H1 (cell line): ENCODE measurements around the gene TMEM225B. TPM values are rescaled to one million over a fixed set of nuclear protein-coding genes. Genes with fewer than 3 reads are reported as not detected.

Source experiments
- CTCF ChIA-PET: fragments of 300-600 bp; sonication (Branson Sonifier 250); formaldehyde crosslinking; loops from one replicate; lab custom pipeline; 2021; ENCODE audit not compliant: partially characterized antibody; lab: Charles Lee
- POLR2A ChIA-PET: fragments of 300-600 bp; sonication (Branson Sonifier 250); formaldehyde crosslinking; loops from one replicate; lab custom pipeline; 2021; ENCODE audit warnings: inconsistent platforms; ENCODE audit not compliant: partially characterized antibody; lab: Charles Lee
- DNase-seq, 2 experiments: peaks; one replicate each; pipeline versions ENCODE4 v3.0.0 to v3.0.0-alpha.2; 2010 to 2022; ENCODE audit warnings: low spot score in 2 of 2, low read depth in 1 of 2, mixed read lengths in 1 of 2
- FAIRE-seq: peaks from 2 replicates; lab custom pipeline; 2011; peaks lifted over from hg19 to GRCh38; lab: Jason Lieb, UNC
- H2AFZ ChIP-seq: 2 replicates; pipeline ENCODE4 v1.8.1; 2012; ENCODE audit warnings: low read length, inconsistent platforms
- H2AK5ac ChIP-seq: 2 replicates; pipeline ENCODE4 v1.6.1; 2013; ENCODE audit warnings: low read depth, low read length
- H2BK120ac ChIP-seq: replicated peaks from 2 replicates; pipeline ENCODE3; 2013; ENCODE audit warnings: low read depth, low read length, inconsistent platforms
- H2BK12ac ChIP-seq: 2 replicates; pipeline ENCODE4 v1.6.1; 2013; ENCODE audit warnings: low read depth, low read length
- H2BK15ac ChIP-seq: 2 replicates; pipeline ENCODE4 v1.6.1; 2013; ENCODE audit warnings: low read length
- H2BK20ac ChIP-seq: 2 replicates; pipeline ENCODE4 v1.6.1; 2013; ENCODE audit warnings: low read length
- H2BK5ac ChIP-seq: 2 replicates; pipeline ENCODE4 v1.6.1; 2013; ENCODE audit warnings: low read depth, low read length
- H3K14ac ChIP-seq: 2 replicates; pipeline ENCODE4 v1.6.1; 2013; ENCODE audit warnings: inconsistent platforms; ENCODE audit not compliant: insufficient read length
- H3K18ac ChIP-seq: 2 replicates; pipeline ENCODE4 v1.6.1; 2013; ENCODE audit warnings: low read length; ENCODE audit errors: extremely low read depth
- H3K23ac ChIP-seq: 2 replicates; pipeline ENCODE4 v1.6.1; 2013; ENCODE audit warnings: inconsistent platforms; ENCODE audit not compliant: insufficient read length
- H3K23me2 ChIP-seq: 2 replicates; pipeline ENCODE4 v1.6.1; 2013; ENCODE audit warnings: low read depth, low read length
- H3K27ac ChIP-seq: 2 replicates; pipeline ENCODE4 v1.6.1; 2011; ENCODE audit warnings: low read depth, low read length, inconsistent platforms
- H3K27me3 ChIP-seq, 4 experiments: replicated peaks in 1 of 4; 1 replicate in 1 of 4; 2 replicates in 3 of 4; pipeline versions ENCODE4 v1.6.1 to v1.8.1; 2011 to 2013; ENCODE audit warnings: low read length in 3 of 4, mild to moderate bottlenecking in 3 of 4, inconsistent platforms in 2 of 4, mixed read lengths in 2 of 4, moderate library complexity in 1 of 4; ENCODE audit not compliant: control insufficient read depth in 3 of 4, insufficient read depth in 3 of 4; ENCODE audit errors: extremely low read depth in 1 of 4
- H3K36me3 ChIP-seq, 4 experiments: 2 replicates each; pipeline versions ENCODE4 v1.6.1 to v1.8.1; 2011 to 2013; ENCODE audit warnings: mild to moderate bottlenecking in 4 of 4, low read length in 3 of 4, moderate library complexity in 2 of 4, control low read depth in 1 of 4, inconsistent platforms in 1 of 4; ENCODE audit not compliant: insufficient read depth in 4 of 4, control insufficient read depth in 2 of 4
- H3K4ac ChIP-seq: replicated peaks from 2 replicates; pipeline ENCODE3; 2013; ENCODE audit warnings: low read length, low read depth, mixed read lengths, inconsistent platforms; ENCODE audit not compliant: insufficient read length
- H3K4me1 ChIP-seq, 4 experiments: replicated peaks in 1 of 4; 1 replicate in 1 of 4; 2 replicates in 3 of 4; pipeline versions ENCODE4 v1.6.1 to v1.8.1; 2011 to 2013; ENCODE audit warnings: low read length in 3 of 4, inconsistent platforms in 2 of 4, mixed read lengths in 1 of 4; ENCODE audit not compliant: insufficient read depth in 4 of 4, control insufficient read depth in 3 of 4
- H3K4me2 ChIP-seq, 2 experiments: 2 replicates each; pipeline versions ENCODE4 v1.6.1 to v1.8.1; 2011 to 2013; ENCODE audit warnings: low read depth in 2 of 2, low read length in 2 of 2, control low read depth in 1 of 2, inconsistent platforms in 1 of 2, mild to moderate bottlenecking in 1 of 2; ENCODE audit not compliant: insufficient read depth in 1 of 2
- H3K4me3 ChIP-seq, 4 experiments: fragments of 200-600, 300-600 bp in 1 of 4; sonication (generic), shearing (Covaris generic), sonication (Bioruptor Twin) in 1 of 4; 2 replicates each; pipeline versions ENCODE4 v1.5.1 to v1.8.1; 2011 to 2016; ENCODE audit warnings: low read length in 4 of 4, low read depth in 3 of 4, control low read depth in 2 of 4, inconsistent platforms in 2 of 4, mild to moderate bottlenecking in 2 of 4, mixed read lengths in 1 of 4, moderate library complexity in 1 of 4; ENCODE audit not compliant: insufficient read depth in 2 of 4; ENCODE audit errors: extremely low read depth in 1 of 4
- H3K56ac ChIP-seq: replicated peaks from 2 replicates; pipeline ENCODE3; 2013; ENCODE audit warnings: low read depth, mild to moderate bottlenecking, mixed read lengths, low read length, inconsistent platforms; ENCODE audit not compliant: insufficient read length
- H3K79me1 ChIP-seq: 2 replicates; pipeline ENCODE4 v1.6.1; 2013; ENCODE audit warnings: low read depth, low read length, control low read depth
- H3K79me2 ChIP-seq, 2 experiments: 2 replicates each; pipeline versions ENCODE4 v1.6.1 to v1.8.1; 2012 to 2013; ENCODE audit warnings: low read length in 2 of 2, mild to moderate bottlenecking in 2 of 2, inconsistent platforms in 1 of 2; ENCODE audit not compliant: insufficient read depth in 2 of 2, control insufficient read depth in 1 of 2
- H3K9ac ChIP-seq, 4 experiments: replicated peaks in 1 of 4; 1 replicate in 1 of 4; 2 replicates in 3 of 4; pipeline versions ENCODE4 v1.6.1 to v1.8.1; 2011 to 2013; ENCODE audit warnings: low read depth in 3 of 4, low read length in 3 of 4, control low read depth in 2 of 4, mild to moderate bottlenecking in 2 of 4, moderate library complexity in 2 of 4, inconsistent platforms in 1 of 4; ENCODE audit errors: extremely low read depth in 1 of 4
- H3K9me3 ChIP-seq, 2 experiments: 2 replicates each; pipeline versions ENCODE4 v1.6.1 to v1.8.1; 2012 to 2013; ENCODE audit warnings: mild to moderate bottlenecking in 2 of 2, moderate library complexity in 2 of 2, control low read depth in 1 of 2, inconsistent platforms in 1 of 2, low read depth in 1 of 2, low read length in 1 of 2, mixed read lengths in 1 of 2; ENCODE audit not compliant: insufficient read depth in 2 of 2
- H4K20me1 ChIP-seq, 2 experiments: replicated peaks in 1 of 2; 2 replicates each; pipeline versions ENCODE3 to v1.8.1; 2011 to 2013; ENCODE audit warnings: inconsistent platforms in 2 of 2, low read length in 2 of 2, mild to moderate bottlenecking in 1 of 2; ENCODE audit not compliant: insufficient read depth in 2 of 2, control insufficient read depth in 1 of 2
- H4K5ac ChIP-seq: 2 replicates; pipeline ENCODE4 v1.6.1; 2013; ENCODE audit warnings: low read length, low read depth, mixed read lengths, inconsistent platforms; ENCODE audit not compliant: insufficient read length
- H4K8ac ChIP-seq: 2 replicates; pipeline ENCODE4 v1.8.0; 2013; ENCODE audit warnings: mild to moderate bottlenecking, moderate library complexity, low read length, inconsistent platforms; ENCODE audit not compliant: insufficient read depth; ENCODE audit errors: extremely low read depth
- H4K91ac ChIP-seq: replicated peaks from 2 replicates; pipeline ENCODE3; 2013; ENCODE audit warnings: low read length, mixed read lengths, inconsistent platforms; ENCODE audit not compliant: insufficient read length
- CBX5 ChIP-seq: fragments of 300-800, 300-1000 bp; sonication (generic); IDR thresholded peaks from 2 replicates; pipeline ENCODE4 v1.7.1; 2016; ENCODE audit warnings: antibody characterized with exemption, low read length, low read depth
- CBX8 ChIP-seq: fragments of 300-800, 300-1000 bp; sonication (generic); IDR thresholded peaks from 2 replicates; pipeline ENCODE4 v1.7.1; 2016; ENCODE audit warnings: low read depth, low read length, borderline replicate concordance
- CTCF ChIP-seq, 3 experiments: IDR thresholded peaks; 1 replicate in 2 of 3; 2 replicates in 1 of 3; pipeline versions ENCODE4 v1.5.1 to v1.6.1; 2011; ENCODE audit warnings: low read length in 3 of 3, mild to moderate bottlenecking in 3 of 3, inconsistent platforms in 2 of 3, low read depth in 1 of 3, moderate library complexity in 1 of 3; ENCODE audit not compliant: insufficient read depth in 1 of 3; ENCODE audit errors: control extremely low read depth in 1 of 3
- E2F6 ChIP-seq: IDR thresholded peaks from 2 replicates; pipeline ENCODE4 v1.6.1; 2012; ENCODE audit warnings: inconsistent platforms
- EGR1 ChIP-seq: IDR thresholded peaks from 2 replicates; pipeline ENCODE4 v1.6.1; 2011; ENCODE audit warnings: low read depth, low read length, borderline replicate concordance
- KDM1A ChIP-seq: fragments of 200-600, 300-600 bp; sonication (generic); IDR thresholded peaks from 2 replicates; pipeline ENCODE4 v1.7.1; 2016; ENCODE audit warnings: mild to moderate bottlenecking, low read length, borderline replicate concordance
- SIX5 ChIP-seq: IDR thresholded peaks from 2 replicates; pipeline ENCODE4 v1.6.1; 2011; ENCODE audit warnings: mild to moderate bottlenecking, low read depth, low read length
- SP2 ChIP-seq: IDR thresholded peaks from 2 replicates; pipeline ENCODE4 v1.6.1; 2012; ENCODE audit warnings: mild to moderate bottlenecking, low read length, inconsistent platforms
- WGBS, 2 experiments: shearing (Covaris generic) in 1 of 2; methylation state at CpG; one replicate each; pipeline versions ENCODE4 v1.1.6 to v1.1.7; 2013 to 2015; ENCODE audit warnings: low lambda C conversion rate in 2 of 2, mixed read lengths in 2 of 2, inconsistent platforms in 1 of 2, low coverage in 1 of 2, missing lambda C conversion rate in 1 of 2; ENCODE audit not compliant: insufficient replicate concordance in 2 of 2, insufficient coverage in 1 of 2, insufficient read length in 1 of 2; ENCODE audit errors: extremely low coverage in 1 of 2, missing lambda C conversion rate in 1 of 2; 5-methylcytosine and 5-hydroxymethylcytosine counted together
- polyA plus RNA-seq, 7 experiments: library from polyadenylated mRNA; depleted of rRNA in 3 of 7; stranded (reverse) in 5 of 7; unstranded in 2 of 7; fragments of >200 nt in 5 of 7; fragments of 200-250 nt in 2 of 7; gene quantifications; 1 replicate in 5 of 7; 2 replicates in 1 of 7; 4 replicates in 1 of 7; pipeline versions ENCODE4 v1.2.1 to v1.2.3, GENCODE V29; 2011 to 2013; ENCODE audit warnings: missing spikeins in 2 of 7, mixed read lengths in 2 of 7
- total RNA-seq: library from RNA; stranded (reverse); fragmentation: NEBNext Ultra II Directional; extraction: Animal tissue kit (Norgen Biotek cat#: 25700); gene quantifications from 2 replicates; pipeline ENCODE4 v1.2.1, GENCODE V29; 2021

The TMEM225B gene
- total and polyA plus RNA-seq, 2 of the 8 experiments (the other 6 are each of a cell fraction or from before 2014, with no cell fraction given): 0.68 TPM; not detected in 1

- Histone ChIP-seq H3K23ac (no peak overlapping the region), H2AK5ac (no peak overlapping the region), H3K79me2 (no peaks in the 10 kb centered on the region), H3K4ac (no peak overlapping the region), H4K5ac (no peak overlapping the region), H3K79me1 (no peaks in the 10 kb centered on the region), H3K23me2 (no peaks in the 10 kb centered on the region), H3K4me2 (no peak overlapping the region), H2AFZ (no peak overlapping the region), H3K9ac (no peak overlapping the region), H3K18ac (no peak overlapping the region), H3K14ac (no peak overlapping the region), H2BK15ac (no peak overlapping the region), H3K4me3 (no peak overlapping the region), H2BK20ac (no peak overlapping the region), H4K20me1 (no peaks in the 10 kb centered on the region), H3K9me3 (0 out of 4 replicates have a peak, but pooled peaks cover 0 to 2% of the 10 kb centered on the region in 2 experiments), H3K27me3 (no peaks in the 10 kb centered on the region), H3K27ac (no peak overlapping the region), H2BK12ac (no peak overlapping the region), H4K8ac (no peak overlapping the region), H3K4me1 (no peaks in the 10 kb centered on the region), H2BK120ac (no peak overlapping the region), H3K56ac (no peak overlapping the region), H3K36me3 (no peaks in the 10 kb centered on the region), H4K91ac (no peak overlapping the region), H2BK5ac (no peak overlapping the region)
- no peak for TF ChIP-seq EGR1
- no peak for TF ChIP-seq CBX8
- TF ChIP-seq CTCF (IDR thresholded peaks at IDR 0.05; ENCODE audit: control extremely low read depth in 1 of 3, insufficient read depth in 1 of 3, low read depth in 1 of 3, low read length in 3 of 3): no peak
- no peak for TF ChIP-seq SIX5
- no peak for TF ChIP-seq E2F6
- no peak for TF ChIP-seq CBX5
- no peak for TF ChIP-seq SP2
- TF ChIP-seq KDM1A: no peak
- CTCF ChIA-PET: no interaction called here
- 88% methylated on average over 3 of the region's 3 CpGs; no CpG with 5 or more reads in 1 of the 2 experiments for WGBS, 2 experiments
- FAIRE-seq (no peak), DNase-seq (no peak)
- POLR2A ChIA-PET: no interaction called here
Measured at GRCh38 chr7:99588868-99589267, 9.2 kb upstream of the TMEM225B start.
